ENCODE data around the gene SLFN13. TPM values are rescaled to one million over a fixed set of nuclear protein-coding genes. Genes with fewer than 3 reads are reported as not detected.

The SLFN13 gene
- total RNA-seq, 2 donors from 2014 or later, result 2.1 to 2.3 TPM

GRCh38 chr17:35387496-35387895 lies 61.1 kb downstream of the SLFN13 start:
- Histone ChIP-seq H3K36me3 (replicated peaks in 1 of 2; ENCODE audit: insufficient read depth in 1 of 2, low read depth in 2 of 2) (no peaks in the 10 kb centered on the region), H3K4me1 (no peaks in the 10 kb centered on the region), H3K27ac (no peak overlapping the region), H3K4me3 (no peak overlapping the region), H3K9me3 (no peaks in the 10 kb centered on the region), H3K27me3 (no peaks in the 10 kb centered on the region)
- ATAC-seq (no peak), DNase-seq (no peak)
- TF ChIP-seq CTCF (IDR thresholded peaks at IDR 0.05) (no peak), POLR2A (IDR thresholded peaks at IDR 0.05) (no peak)
- intact Hi-C loops (cut with DNase I), result no loop called here

Small RNA genes lying within 50 kb of the gene (small RNA-seq; reads per million reads assigned to genes)
- not detected for gene AC060766.5

Other genes with a start within 250 kb of the SLFN13 start
- gene SLFN5, start 205.7 kb downstream of the SLFN13 start, total RNA-seq, result 1 to 10 TPM; 7.8 to 8.9 TPM
- 10 to 100 TPM in 1 of 2 donors, 1 to 10 TPM in 1; 9.2 to 16.6 TPM for gene SLFN11, start 75.1 kb downstream of the SLFN13 start, total RNA-seq
- 1 to 10 TPM; 4.9 to 6.0 TPM for gene SLFN12, start 16.3 kb downstream of the SLFN13 start, total RNA-seq
- gene SLFN12L, start 88.9 kb upstream of the SLFN13 start, total RNA-seq, result 1 to 10 TPM in 1 of 2 donors, under 1 TPM in 1; 0.78 to 1.6 TPM
- not detected for gene SLFN14, start 112.1 kb upstream of the SLFN13 start, total RNA-seq
- gene PEX12, start 129.8 kb upstream of the SLFN13 start, total RNA-seq, result 1 to 10 TPM; 3.0 to 3.4 TPM
- gene AP2B1, start 138.6 kb upstream of the SLFN13 start, total RNA-seq, result 10 to 100 TPM; 29.3 to 43.6 TPM

Measured in body of pancreas (tissue), 4 donors.